Mesodermal cell (in vitro differentiated cells): ENCODE data around the gene FAT4.

ENCODE experiments used
- H3K27ac ChIP-seq: 2 replicates; pipeline ENCODE4 v1.7.0; 2013; ENCODE audit warnings: mild to moderate bottlenecking, low read depth, low read length, moderate library complexity; ENCODE audit not compliant: severe bottlenecking
- H3K36me3 ChIP-seq: 2 replicates; pipeline ENCODE4 v1.7.1; 2013; ENCODE audit warnings: mild to moderate bottlenecking, low read length, moderate library complexity; ENCODE audit not compliant: control insufficient read depth, insufficient read depth
- H3K4me1 ChIP-seq: one replicate; pipeline ENCODE4 v1.7.1; 2013; ENCODE audit warnings: mild to moderate bottlenecking, low read length; ENCODE audit not compliant: insufficient read depth, control insufficient read depth, poor library complexity, severe bottlenecking
- H3K4me3 ChIP-seq: 2 replicates; pipeline ENCODE4 v1.7.0; 2013; ENCODE audit warnings: low read length, control low read depth, mild to moderate bottlenecking; ENCODE audit not compliant: insufficient read depth, poor library complexity, severe bottlenecking; ENCODE audit errors: extremely low read depth
- H3K9me3 ChIP-seq: 2 replicates; pipeline ENCODE4 v1.7.1; 2013; ENCODE audit warnings: mild to moderate bottlenecking, low read length, moderate library complexity; ENCODE audit not compliant: control insufficient read depth
- WGBS, 2 experiments: methylation state at CpG; one replicate each; pipeline ENCODE4 v1.1.5; 2013; ENCODE audit warnings: missing lambda C conversion rate in 2 of 2; ENCODE audit not compliant: insufficient coverage in 2 of 2; 5-methylcytosine and 5-hydroxymethylcytosine counted together

FAT4 gene

DNA sequence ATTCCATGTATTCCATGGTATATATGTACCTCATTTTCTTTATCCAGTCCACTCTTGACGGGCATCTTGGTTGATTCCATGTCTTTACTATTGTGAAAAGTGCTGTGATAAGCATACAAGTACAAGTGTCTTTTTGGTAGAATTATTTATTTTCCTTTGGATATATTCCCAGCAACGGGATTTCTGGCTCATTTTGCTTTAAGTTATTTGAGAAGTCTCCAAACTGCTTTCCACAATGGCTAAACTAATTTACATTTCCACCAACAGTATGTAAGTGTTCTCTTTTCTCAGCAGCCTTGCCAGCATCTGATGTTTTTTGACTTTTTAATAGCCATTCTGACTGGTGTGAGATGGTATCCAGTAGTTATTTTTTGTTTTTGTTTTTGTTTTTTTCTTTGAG, 17.6 kb upstream of the FAT4 start:
- WGBS, 2 experiments: no CpG with 5 or more reads among the region's 2 CpGs

DNA sequence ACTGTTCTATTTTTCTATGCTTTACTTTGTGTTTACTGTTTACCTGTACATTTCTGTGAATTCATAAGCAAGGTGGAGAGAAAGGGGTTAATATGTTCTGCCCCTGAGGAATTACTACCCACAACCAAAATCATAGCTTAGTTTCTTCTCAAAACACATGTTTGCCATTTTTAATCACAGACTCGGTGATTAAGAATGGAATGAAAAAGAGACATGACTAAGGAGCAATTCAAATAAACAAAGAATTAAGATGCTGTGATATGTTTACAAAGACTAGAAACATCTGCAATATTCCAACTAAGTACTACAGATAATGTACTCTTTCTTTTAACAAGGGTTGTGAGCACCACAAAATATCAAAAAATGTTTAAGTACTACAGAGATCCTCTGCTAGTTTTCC, 11.7 kb upstream of the FAT4 start:
- Histone ChIP-seq H3K4me3 (no peak overlapping the region), H3K27ac (no peak overlapping the region), H3K9me3 (no peaks in the 10 kb centered on the region), H3K36me3 (no peaks in the 10 kb centered on the region), H3K4me1 (peaks cover 3% of the 10 kb centered on the region)
- no CpG with 5 or more reads among the region's 1 CpG for WGBS, 2 experiments

More for the DNA sequence above, 17.6 kb upstream of the FAT4 start:
- Histone ChIP-seq H3K36me3 (no peaks in the 10 kb centered on the region), H3K4me3 (no peak overlapping the region), H3K9me3 (no peaks in the 10 kb centered on the region), H3K4me1 (no peaks in the 10 kb centered on the region), H3K27ac (no peak overlapping the region)

DNA sequence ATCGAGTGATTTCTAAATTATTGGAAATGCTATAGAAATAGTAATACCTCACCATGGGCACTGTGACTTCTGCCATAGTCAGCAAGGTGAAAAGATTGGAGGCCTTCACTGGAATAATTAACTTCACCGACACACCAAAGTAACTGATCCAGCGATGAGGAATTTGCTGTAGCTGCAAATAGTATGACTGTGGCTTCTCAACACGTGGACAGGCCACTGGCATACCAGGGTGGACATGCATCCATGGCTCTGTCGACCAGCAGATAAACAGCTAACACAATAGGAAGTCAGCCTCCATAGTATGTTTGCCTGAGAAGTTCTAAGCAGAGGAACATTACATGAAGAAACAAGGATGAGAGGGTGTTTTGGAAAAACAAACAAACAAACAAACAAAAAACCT, 10.9 kb upstream of the FAT4 start:
- Histone ChIP-seq H3K4me1 (peaks cover 3% of the 10 kb centered on the region), H3K27ac (no peak overlapping the region), H3K36me3 (no peaks in the 10 kb centered on the region), H3K9me3 (no peaks in the 10 kb centered on the region), H3K4me3 (no peak overlapping the region)
- WGBS, 2 experiments: 92 to 98% methylated on average over 2 to 4 of the region's 5 CpGs

DNA sequence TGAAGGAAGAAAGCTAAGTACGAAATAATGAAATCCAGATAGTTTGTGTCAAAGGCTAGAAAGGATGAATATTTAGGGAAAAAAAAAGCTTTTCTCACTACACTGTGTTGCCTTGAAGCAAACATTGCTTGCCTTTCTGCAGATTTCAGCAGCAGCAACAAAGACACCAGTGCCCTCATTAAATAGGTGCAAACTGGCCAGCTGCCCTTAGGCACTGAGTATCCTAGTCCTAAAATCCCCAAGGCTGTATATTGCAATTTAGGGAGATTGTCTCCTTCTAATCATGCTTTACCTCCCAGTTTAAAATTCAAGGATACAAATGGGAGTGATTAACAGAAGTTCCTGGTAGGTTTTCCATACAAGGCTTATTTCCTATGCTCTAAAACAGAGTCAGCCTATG, 8.6 kb upstream of the FAT4 start:
- 80 to 100% methylated on average over 1 of the region's 1 CpG for WGBS, 2 experiments
- H3K4me1 ChIP-seq: peaks cover 3% of the 10 kb centered on the region
- H3K4me3 ChIP-seq: no peak overlapping the region
- H3K9me3 ChIP-seq: no peaks in the 10 kb centered on the region
- no peak overlapping the region for H3K27ac ChIP-seq
- no peaks in the 10 kb centered on the region for H3K36me3 ChIP-seq

DNA sequence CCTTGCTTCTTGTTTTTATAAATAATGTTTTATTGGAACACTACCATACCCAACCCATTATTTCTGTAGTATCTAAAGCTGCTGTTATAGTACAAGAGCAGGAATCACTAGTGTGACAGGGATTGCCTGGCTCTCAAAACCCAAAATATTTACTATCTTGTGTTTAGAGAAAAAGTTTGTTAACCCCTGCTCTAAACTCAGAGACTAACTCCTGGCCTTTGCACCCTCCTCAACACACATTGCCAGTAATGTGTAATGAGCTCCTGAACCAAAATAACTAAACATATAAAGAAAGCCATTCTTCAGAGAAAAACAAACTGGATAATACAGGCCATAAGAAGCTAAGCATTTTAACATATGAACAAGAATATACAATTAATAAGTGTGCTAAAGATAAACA, 8.2 kb upstream of the FAT4 start:
- H3K4me1 ChIP-seq: peaks cover 3% of the 10 kb centered on the region
- no peak overlapping the region for H3K4me3 ChIP-seq
- H3K9me3 ChIP-seq: no peaks in the 10 kb centered on the region
- no peaks in the 10 kb centered on the region for H3K36me3 ChIP-seq
- no peak overlapping the region for H3K27ac ChIP-seq

DNA sequence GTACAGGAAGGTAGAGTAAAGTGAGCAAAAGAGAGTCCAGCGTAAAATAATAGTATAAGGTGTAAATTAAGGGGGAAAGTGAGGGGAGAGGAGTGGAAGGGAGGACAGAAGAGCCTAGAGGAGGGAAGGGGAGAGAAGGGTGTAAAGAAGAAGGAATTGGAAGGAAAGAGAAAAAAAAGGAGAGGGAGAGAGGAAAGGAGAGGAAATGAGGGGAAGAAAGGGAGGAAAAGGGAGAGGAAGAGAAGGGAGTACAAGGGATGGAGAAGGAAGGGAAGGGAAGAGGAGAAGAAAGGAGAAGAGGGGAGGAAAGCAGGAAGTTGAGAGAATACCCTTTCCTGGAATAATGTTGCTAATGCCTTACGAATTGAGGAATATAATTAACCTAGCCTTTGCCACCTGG, 3.3 kb upstream of the FAT4 start:
- H3K4me3 ChIP-seq: no peak overlapping the region
- H3K4me1 ChIP-seq: peaks cover 6% of the 10 kb centered on the region
- no peaks in the 10 kb centered on the region for H3K9me3 ChIP-seq
- H3K36me3 ChIP-seq: no peaks in the 10 kb centered on the region
- WGBS, 2 experiments: 92 to 95% methylated on average over 1 of the region's 2 CpGs
- no peak overlapping the region for H3K27ac ChIP-seq

DNA sequence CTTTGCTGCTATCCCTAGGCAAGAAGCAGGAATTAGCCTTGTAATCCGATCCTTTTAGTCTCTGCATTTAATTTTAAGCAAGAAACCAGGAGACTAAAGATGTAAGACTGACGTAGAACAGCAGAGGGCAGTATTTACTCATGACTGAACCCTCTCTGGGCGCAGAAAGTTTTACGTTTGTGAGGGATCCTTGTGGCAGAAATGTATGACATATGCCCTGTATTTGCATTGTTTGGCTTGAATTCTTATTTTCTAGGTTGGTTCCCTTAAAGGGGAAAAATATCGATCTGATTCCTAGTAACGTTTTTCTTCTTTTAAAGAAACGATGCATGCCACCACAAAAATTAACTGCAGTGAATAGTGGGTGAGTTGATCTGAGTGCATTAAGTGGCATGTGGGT, 1.3 kb upstream of the FAT4 start:
- H3K4me1 ChIP-seq: peaks cover 6% of the 10 kb centered on the region
- H3K36me3 ChIP-seq: peaks cover 7% of the 10 kb centered on the region
- H3K9me3 ChIP-seq: no peaks in the 10 kb centered on the region
- H3K4me3 ChIP-seq: no peak overlapping the region
- WGBS, 2 experiments: 0% methylated on average over 1 to 5 of the region's 7 CpGs
- no peak overlapping the region for H3K27ac ChIP-seq

DNA sequence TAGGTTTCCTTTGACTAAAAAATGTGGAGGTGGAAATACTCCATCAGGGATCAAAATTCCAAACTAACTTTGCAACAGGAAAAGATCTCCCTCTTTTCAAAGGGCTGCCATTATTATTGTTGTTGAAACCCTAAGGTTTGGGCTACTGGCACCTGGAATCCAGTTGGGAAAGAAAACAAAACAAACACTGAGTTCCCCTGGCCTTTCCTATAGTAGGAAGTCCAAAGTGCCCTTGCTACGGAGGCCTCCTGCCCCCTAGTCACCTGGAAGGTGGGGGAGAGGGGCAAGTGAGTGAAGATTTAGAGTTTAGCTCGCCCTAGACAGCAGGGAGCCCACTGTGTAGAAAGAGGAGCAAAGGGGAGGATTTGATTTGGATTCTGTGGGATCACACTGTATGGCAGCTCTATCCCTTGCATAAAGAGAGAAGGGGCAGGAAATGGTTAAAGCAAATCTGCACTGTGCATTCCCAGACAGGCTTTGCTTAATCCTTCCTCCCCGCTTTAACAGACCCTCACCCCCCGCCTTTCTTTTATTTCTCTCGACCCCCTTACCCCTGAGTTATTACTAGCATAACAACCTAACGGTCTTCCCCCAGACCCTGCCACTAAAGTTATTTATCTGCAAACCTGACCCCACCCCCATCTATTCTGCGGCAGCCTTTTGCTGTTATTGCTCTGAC, 627 bp upstream of the FAT4 start:
- Histone ChIP-seq H3K36me3 (peaks cover 12% of the 10 kb centered on the region), H3K4me1 (peaks cover 6% of the 10 kb centered on the region), H3K9me3 (no peaks in the 10 kb centered on the region), H3K4me3 (peak overlapping the region; percentile 91), H3K27ac (peak overlapping the region; percentile 78)
- 0 to 3% methylated on average over 4 to 5 of the region's 7 CpGs for WGBS, 2 experiments

DNA sequence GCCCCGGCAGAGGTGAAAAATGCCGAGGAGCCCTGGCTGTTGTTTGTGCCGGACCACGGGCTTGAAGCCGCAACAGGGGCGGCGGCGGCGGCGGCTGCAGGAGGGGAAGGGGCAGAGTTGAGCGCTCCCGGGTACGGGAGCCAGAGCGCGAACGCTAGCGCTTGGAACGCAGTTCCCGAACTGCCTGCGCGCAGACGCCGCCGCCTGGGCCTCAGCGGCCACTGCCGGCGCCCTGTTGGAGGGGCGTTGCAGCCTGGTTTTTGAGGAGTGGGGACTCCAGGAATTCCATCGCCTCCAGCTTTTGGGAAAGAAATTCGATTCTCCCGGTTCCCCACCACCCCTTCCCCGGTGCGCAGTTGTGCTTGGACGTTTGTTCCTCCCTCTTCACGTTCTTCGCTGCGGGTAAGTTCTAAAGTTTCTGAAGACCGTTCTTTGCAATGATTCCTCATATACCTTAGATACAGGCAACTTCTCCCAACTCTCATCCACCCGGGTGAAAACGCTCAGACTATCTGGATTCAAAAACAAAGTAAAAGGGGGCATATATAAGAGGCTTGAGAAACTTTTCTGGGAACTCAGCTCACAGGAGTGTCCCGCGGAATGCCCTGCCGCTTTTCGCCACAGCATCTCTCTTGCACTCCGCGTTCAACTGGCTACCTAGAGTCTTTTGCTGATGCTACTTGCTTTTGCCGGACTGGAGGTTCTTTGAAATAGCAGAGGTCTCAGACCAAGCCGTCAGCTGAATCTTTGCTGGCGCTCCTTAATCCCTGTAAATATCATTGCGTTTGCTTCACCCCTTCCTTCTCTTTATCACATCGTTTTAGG, 1.0 kb downstream of the FAT4 start:
- peak overlapping the region; percentile 91 for H3K4me3 ChIP-seq
- WGBS, 2 experiments: 1% methylated on average over 39 to 43 of the region's 51 CpGs
- peak overlapping the region; percentile 78 for H3K27ac ChIP-seq
- H3K4me1 ChIP-seq: peaks cover 6% of the 10 kb centered on the region
- H3K9me3 ChIP-seq: no peaks in the 10 kb centered on the region
- H3K36me3 ChIP-seq: peaks cover 19% of the 10 kb centered on the region

DNA sequence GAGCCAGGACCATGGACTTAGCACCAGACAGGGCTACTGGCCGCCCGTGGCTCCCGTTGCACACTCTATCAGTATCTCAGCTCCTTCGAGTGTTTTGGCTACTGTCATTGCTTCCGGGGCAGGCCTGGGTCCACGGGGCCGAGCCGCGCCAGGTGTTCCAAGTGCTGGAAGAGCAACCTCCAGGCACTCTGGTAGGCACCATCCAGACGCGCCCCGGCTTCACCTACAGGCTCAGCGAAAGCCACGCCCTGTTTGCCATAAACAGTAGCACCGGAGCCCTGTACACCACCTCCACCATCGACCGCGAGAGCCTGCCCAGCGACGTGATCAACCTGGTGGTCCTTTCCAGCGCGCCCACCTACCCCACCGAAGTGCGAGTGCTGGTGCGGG, 1.6 kb downstream of the FAT4 start:
- peaks cover 23% of the 10 kb centered on the region for H3K36me3 ChIP-seq
- H3K9me3 ChIP-seq: no peaks in the 10 kb centered on the region
- H3K4me3 ChIP-seq: peak overlapping the region; percentile 91
- 0% methylated on average over 22 to 25 of the region's 25 CpGs for WGBS, 2 experiments
- peaks cover 6% of the 10 kb centered on the region for H3K4me1 ChIP-seq
- H3K27ac ChIP-seq: no peak overlapping the region
